ENCODE results near the gene HNRNPUL1.

- TF ChIP-seq, protein P1, sequence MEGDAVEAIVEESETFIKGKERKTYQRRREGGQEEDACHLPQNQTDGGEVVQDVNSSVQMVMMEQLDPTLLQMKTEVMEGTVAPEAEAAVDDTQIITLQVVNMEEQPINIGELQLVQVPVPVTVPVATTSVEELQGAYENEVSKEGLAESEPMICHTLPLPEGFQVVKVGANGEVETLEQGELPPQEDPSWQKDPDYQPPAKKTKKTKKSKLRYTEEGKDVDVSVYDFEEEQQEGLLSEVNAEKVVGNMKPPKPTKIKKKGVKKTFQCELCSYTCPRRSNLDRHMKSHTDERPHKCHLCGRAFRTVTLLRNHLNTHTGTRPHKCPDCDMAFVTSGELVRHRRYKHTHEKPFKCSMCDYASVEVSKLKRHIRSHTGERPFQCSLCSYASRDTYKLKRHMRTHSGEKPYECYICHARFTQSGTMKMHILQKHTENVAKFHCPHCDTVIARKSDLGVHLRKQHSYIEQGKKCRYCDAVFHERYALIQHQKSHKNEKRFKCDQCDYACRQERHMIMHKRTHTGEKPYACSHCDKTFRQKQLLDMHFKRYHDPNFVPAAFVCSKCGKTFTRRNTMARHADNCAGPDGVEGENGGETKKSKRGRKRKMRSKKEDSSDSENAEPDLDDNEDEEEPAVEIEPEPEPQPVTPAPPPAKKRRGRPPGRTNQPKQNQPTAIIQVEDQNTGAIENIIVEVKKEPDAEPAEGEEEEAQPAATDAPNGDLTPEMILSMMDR (conservative IDR thresholded peaks at IDR 0.05) = no peak
- TF ChIP-seq ZFX (IDR thresholded peaks at IDR 0.05) = no peak
Observed at GRCh38 chr19:41261474-41262190, 2.5 kb upstream of the HNRNPUL1 start.

Data from C4-2B (cell line).